GM18511 (cell line): Measurements from ENCODE around the gene HCRTR1.

Experiments
- ATAC-seq: cut with Tn5 transposase; IDR thresholded peaks from one replicate; pipeline ENCODE4 v1.9.1; 2021; ENCODE audit warnings: mild to moderate bottlenecking, moderate library complexity; ENCODE audit not compliant: unreplicated experiment

HCRTR1 gene

DNA sequence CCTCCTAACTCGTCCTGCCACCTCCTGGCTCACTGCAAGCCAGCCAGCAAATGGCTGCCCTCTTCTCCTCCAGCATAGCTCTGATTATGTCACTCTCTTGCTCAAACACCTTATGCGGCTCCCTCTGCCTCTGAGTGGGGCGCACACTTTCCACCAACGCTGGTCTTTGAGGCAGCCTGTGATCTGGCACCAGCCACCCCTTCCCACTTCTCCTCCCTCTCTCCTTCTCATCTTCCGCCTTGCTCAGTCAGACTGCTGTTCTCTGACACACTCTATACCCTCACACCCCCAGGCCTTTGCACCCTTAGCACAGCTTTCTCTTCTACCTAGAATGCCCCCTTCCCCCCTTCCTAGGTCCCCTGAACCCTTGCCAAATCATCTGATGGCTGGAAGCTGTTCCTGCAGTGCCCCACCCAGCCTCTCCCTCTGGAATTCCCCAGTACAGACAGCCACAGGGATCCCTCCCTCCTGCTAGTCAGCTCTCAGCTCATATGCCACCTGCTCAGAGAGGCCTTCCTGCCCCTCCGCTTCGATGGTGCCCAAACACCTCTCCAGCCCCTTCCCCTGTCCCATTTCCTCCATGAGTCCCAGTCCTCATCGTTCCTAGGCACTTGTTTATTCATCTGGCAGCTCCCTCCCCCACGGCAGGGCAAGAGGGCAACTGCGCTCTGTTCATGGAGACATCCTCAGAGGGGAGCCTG lies 48.9 kb downstream of the HCRTR1 start:
- no peak for ATAC-seq

DNA sequence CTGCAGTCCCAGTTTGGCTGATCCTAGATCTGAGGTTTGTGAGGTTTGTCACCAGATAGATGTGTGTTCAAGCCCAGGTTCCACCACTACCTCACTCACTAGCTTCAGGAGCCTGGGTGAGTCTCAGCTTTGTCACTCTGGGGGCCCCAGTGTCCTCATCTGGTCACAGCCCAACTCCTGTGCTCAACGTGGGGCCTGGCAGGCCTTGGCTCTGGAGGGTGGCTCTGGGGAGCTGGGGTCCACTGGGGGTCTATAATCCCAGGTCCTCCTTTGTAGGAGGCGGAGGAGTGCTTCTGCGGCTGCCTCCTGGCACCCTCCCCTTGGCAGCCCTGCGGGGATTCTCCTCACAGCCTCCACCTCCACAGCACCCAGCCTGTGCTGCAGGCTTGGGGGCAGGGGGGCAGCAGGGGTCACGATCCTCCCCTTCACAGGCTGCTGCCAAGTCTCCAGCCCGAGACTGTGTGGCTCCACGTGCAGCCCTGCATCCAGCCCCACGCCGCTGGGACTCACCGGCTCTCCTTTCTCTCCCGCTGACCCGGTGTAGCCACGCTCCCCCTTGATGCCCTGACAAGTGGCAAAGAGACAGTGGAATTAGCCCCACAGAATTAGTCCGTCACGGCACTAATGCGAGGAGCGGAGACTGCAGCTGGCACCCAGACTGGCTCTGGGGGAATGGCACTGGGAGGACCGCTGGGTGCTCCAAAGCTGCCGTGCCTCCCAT lies 49.7 kb downstream of the HCRTR1 start:
- ATAC-seq: no peak

- no peak for ATAC-seq
Observed at GRCh38 chr1:31668303-31668883, 50.9 kb downstream of the HCRTR1 start.

DNA sequence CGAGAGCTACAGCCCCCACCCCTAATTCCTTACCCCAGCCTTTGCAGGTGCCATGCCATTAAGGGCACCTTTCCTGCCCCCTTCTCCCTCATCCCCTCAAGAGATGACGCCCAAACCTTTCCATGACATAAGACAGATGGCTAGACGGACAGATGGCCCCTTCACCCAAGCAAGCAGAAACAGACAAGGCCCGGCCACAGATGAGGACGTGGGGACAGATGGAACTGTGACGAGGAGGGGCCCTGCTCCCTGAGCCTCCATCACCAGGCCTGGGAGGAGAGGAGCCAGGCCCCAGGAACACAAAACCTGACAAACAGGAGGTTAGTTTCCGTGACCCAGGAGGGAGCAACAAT lies 51.9 kb downstream of the HCRTR1 start:
- no peak for ATAC-seq

DNA sequence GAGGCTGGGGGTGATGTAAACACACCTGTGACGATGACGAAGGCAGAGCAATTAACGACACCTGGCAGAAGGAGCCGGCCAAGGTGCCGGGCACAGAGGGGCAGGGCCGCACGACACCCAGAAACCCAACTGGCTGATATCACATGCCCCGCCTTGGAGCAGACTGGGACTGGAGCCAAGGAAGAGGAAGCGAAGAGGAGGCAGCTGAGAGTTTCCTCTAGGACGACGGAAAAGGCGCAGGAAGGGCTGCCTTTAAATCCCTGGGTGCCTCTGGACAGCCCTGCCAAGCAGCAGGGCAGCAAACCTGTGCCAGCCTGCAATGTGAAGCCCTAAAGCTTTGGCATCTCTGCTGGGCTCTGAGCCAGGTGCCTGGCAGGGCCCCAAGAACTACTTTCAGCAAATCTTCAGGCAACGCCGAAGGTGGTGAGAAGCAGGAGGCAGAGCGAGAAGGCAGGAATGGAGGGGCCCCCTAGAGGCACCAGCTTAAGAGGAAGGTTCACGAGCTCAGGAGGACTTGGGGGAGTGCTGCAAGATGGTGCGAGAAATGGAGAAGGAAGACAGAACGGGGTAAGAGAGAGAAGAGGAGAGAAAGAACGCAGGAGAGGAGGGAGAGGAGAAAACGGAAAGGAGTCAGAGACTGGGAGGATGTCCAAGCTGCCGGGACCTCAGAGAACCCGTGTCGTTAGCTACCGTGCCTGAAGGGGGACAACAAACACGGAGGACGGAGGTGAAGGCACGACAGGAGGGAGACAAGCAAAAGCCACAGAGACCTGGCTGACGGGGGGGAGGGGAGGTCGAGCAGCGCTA lies 52.5 kb downstream of the HCRTR1 start:
- ATAC-seq: no peak

GRCh38 chr1:31670593-31670964 lies 53.1 kb downstream of the HCRTR1 start:
- no peak for ATAC-seq

DNA sequence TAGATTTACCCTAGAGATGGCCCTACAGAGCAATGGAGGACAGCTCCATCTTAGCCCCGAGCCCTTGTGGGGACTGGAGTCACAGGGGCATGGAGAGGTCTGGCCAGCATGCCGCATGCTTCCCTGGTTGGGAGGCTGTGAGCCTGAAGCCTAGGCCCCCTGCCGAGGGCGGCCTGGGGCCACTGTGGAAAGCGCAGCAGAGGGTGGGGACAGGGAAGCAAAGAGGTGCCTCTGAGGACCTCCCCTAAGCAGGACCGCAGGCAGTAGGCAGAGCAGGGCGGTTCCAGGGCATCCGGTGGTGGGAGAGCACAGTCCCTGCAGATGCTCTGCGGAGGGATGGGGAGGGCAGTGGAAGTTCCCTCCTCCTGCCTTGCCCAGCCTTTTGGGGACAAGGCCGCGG lies 53.7 kb downstream of the HCRTR1 start:
- ATAC-seq: no peak

GRCh38 chr1:31671561-31672201 lies 54.2 kb downstream of the HCRTR1 start:
- no peak for ATAC-seq

GRCh38 chr1:31672986-31673385 lies 55.5 kb downstream of the HCRTR1 start:
- ATAC-seq: no peak

DNA sequence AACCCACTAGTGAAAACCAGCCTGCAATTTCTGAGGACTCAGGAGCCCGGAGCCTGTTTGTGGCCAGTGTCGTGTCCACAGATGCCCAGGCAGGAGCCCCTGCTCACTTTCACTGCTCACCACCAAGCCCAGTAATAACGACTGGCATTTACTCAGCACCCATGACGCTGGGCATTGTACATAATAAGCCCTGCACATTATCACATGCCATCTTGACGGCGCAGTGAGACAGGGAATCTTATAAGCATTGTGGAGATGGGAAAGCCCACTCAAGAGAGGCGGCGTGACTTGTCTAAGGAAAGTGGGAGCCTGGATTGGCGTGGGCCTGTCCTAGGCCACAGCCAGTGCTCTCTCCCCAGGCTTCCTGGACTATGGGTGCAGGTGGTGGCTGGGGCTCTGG lies 55.9 kb downstream of the HCRTR1 start:
- no peak for ATAC-seq

DNA sequence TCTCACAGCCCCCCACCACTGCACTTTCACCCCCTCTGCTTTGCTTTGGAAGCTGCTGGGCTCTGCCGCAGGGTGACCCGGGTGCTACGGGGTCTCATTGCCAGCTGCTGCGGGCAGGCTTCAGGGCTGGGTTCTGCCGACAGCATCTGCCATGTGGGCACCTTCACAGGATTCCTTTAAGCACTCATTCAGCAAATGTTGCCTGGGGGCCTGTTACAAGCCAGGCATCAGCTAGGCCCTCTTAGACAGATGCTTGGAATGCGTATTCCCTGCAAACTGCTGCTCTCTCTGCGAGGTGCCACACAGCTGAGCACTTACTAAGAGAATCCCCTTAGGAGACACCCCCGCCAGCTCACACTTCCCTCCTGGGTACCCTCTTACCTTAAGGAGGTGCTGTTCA lies 57.1 kb downstream of the HCRTR1 start:
- no peak for ATAC-seq

DNA sequence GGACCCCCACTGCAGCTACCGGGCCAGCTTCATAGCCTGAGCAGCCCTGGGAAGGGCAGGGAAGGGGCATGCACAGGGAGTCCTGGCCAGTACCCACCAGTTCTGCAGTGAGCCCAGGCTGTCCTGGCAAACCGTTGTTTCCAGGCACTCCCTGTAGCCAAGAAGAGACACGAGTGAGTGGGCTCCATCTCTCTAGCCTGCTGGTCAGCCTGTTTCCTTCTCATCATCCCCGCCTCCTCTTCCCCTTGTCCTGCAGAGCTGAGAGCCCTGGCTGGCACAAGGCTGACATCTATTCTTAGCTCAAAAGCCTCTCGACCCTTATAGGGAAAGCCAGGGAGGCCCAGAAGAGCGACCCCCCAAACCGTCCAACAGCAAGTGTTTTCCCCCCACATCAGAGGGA lies 57.7 kb downstream of the HCRTR1 start:
- no peak for ATAC-seq

DNA sequence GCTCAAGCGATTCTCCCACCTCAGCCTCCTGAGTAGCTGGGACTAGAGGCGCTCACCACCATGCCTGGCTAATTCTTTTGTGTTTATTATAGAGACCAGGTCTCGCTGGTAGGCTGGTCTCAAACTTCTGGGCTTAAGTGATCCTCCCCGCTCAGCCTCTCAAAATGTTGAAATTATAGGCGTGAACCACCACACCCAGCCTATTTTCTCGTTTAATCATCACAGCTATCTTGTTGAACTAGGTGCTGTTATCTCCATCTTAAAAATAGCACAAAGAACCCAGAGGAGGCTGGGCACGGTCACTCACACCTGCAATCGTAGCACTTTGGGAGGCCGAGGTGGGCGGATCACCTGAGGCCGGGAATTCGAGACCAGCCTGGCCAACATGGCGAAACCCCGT lies 58.3 kb downstream of the HCRTR1 start:
- no peak for ATAC-seq
